Measurements from ENCODE around the gene GLRA1.
"Not testable (repeated sequence)": the region's sequence is repeated elsewhere in the genome, so short reads cannot be mapped to it uniquely, and the experiment has no call there.

GRCh38 chr5:151893485-151893884 is 31.2 kb downstream of the GLRA1 start:
- TF ChIP-seq POLR2A (IDR thresholded peaks at IDR 0.05), result not testable (repeated sequence)
- TF ChIP-seq, protein P1, sequence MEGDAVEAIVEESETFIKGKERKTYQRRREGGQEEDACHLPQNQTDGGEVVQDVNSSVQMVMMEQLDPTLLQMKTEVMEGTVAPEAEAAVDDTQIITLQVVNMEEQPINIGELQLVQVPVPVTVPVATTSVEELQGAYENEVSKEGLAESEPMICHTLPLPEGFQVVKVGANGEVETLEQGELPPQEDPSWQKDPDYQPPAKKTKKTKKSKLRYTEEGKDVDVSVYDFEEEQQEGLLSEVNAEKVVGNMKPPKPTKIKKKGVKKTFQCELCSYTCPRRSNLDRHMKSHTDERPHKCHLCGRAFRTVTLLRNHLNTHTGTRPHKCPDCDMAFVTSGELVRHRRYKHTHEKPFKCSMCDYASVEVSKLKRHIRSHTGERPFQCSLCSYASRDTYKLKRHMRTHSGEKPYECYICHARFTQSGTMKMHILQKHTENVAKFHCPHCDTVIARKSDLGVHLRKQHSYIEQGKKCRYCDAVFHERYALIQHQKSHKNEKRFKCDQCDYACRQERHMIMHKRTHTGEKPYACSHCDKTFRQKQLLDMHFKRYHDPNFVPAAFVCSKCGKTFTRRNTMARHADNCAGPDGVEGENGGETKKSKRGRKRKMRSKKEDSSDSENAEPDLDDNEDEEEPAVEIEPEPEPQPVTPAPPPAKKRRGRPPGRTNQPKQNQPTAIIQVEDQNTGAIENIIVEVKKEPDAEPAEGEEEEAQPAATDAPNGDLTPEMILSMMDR (IDR thresholded peaks at IDR 0.05), result not testable (repeated sequence)
